ENCODE data around the gene HILPDA.

Gene HILPDA

GRCh38 chr7:128419257-128419656 is 36.4 kb upstream of the HILPDA start:
- Histone ChIP-seq H4K20me1 (ENCODE audit: insufficient read depth, low read length, poor library complexity, severe bottlenecking) (no peaks in the 10 kb centered on the region), H2AFZ (ENCODE audit: low read length) (no peak overlapping the region), H3F3A (ENCODE audit: low read depth) (no peaks in the 10 kb centered on the region), H3K4me1 (ENCODE audit: insufficient read depth, low read length, poor library complexity, severe bottlenecking) (no peaks in the 10 kb centered on the region), H3K79me2 (ENCODE audit: insufficient read depth, low read length) (no peaks in the 10 kb centered on the region), H3K9me3 (ENCODE audit: insufficient read depth, low read depth, low read length) (no peaks in the 10 kb centered on the region), H3K9ac (ENCODE audit: low read depth, low read length, poor library complexity, severe bottlenecking) (no peak overlapping the region), H3K4me2 (ENCODE audit: low read depth, low read length, poor library complexity, severe bottlenecking) (no peak overlapping the region), H3K27me3 (ENCODE audit: insufficient read depth, low read length, poor library complexity, severe bottlenecking) (no peaks in the 10 kb centered on the region), H3K9me2 (replicated peaks; ENCODE audit: low read depth, low read length) (no peaks in the 10 kb centered on the region), H3K36me3 (ENCODE audit: insufficient read depth, low read length) (no peaks in the 10 kb centered on the region), H3K4me3 (ENCODE audit: low read length, poor library complexity, severe bottlenecking) (no peak overlapping the region)
- TF ChIP-seq EZH2phosphoT487 (IDR thresholded peaks at IDR 0.05; ENCODE audit: borderline replicate concordance) = no peak
- TF ChIP-seq CTCF (conservative IDR thresholded peaks at IDR 0.05; ENCODE audit: low read length) = no peak

- Histone ChIP-seq H3K4me1 (ENCODE audit: insufficient read depth, low read length, poor library complexity, severe bottlenecking) (no peaks in the 10 kb centered on the region), H3K9ac (ENCODE audit: low read depth, low read length, poor library complexity, severe bottlenecking) (no peak overlapping the region), H3F3A (ENCODE audit: low read depth) (no peaks in the 10 kb centered on the region), H3K36me3 (ENCODE audit: insufficient read depth, low read length) (no peaks in the 10 kb centered on the region), H3K4me2 (ENCODE audit: low read depth, low read length, poor library complexity, severe bottlenecking) (no peak overlapping the region), H3K9me2 (replicated peaks; ENCODE audit: low read depth, low read length) (no peaks in the 10 kb centered on the region), H2AFZ (ENCODE audit: low read length) (no peak overlapping the region), H3K27me3 (ENCODE audit: insufficient read depth, low read length, poor library complexity, severe bottlenecking) (no peaks in the 10 kb centered on the region), H3K9me3 (ENCODE audit: insufficient read depth, low read depth, low read length) (no peaks in the 10 kb centered on the region), H3K79me2 (ENCODE audit: insufficient read depth, low read length) (no peaks in the 10 kb centered on the region), H4K20me1 (ENCODE audit: insufficient read depth, low read length, poor library complexity, severe bottlenecking) (no peaks in the 10 kb centered on the region), H3K4me3 (ENCODE audit: low read length, poor library complexity, severe bottlenecking) (no peak overlapping the region)
- TF ChIP-seq EZH2phosphoT487 (IDR thresholded peaks at IDR 0.05; ENCODE audit: borderline replicate concordance) (no peak), CTCF (conservative IDR thresholded peaks at IDR 0.05; ENCODE audit: low read length) (no peak)
Measured at GRCh38 chr7:128420773-128421172, 34.9 kb upstream of the HILPDA start.

- Histone ChIP-seq H3K9me3 (ENCODE audit: insufficient read depth, low read depth, low read length) (no peaks in the 10 kb centered on the region), H3K4me2 (ENCODE audit: low read depth, low read length, poor library complexity, severe bottlenecking) (no peak overlapping the region), H3K4me3 (ENCODE audit: low read length, poor library complexity, severe bottlenecking) (no peak overlapping the region), H2AFZ (ENCODE audit: low read length) (no peak overlapping the region), H3K9ac (ENCODE audit: low read depth, low read length, poor library complexity, severe bottlenecking) (no peak overlapping the region), H4K20me1 (ENCODE audit: insufficient read depth, low read length, poor library complexity, severe bottlenecking) (no peaks in the 10 kb centered on the region), H3K79me2 (ENCODE audit: insufficient read depth, low read length) (no peaks in the 10 kb centered on the region), H3K27me3 (ENCODE audit: insufficient read depth, low read length, poor library complexity, severe bottlenecking) (no peaks in the 10 kb centered on the region), H3K4me1 (ENCODE audit: insufficient read depth, low read length, poor library complexity, severe bottlenecking) (no peaks in the 10 kb centered on the region), H3F3A (ENCODE audit: low read depth) (no peaks in the 10 kb centered on the region), H3K9me2 (replicated peaks; ENCODE audit: low read depth, low read length) (no peaks in the 10 kb centered on the region), H3K36me3 (ENCODE audit: insufficient read depth, low read length) (no peaks in the 10 kb centered on the region)
- TF ChIP-seq CTCF (conservative IDR thresholded peaks at IDR 0.05; ENCODE audit: low read length) (no peak), EZH2phosphoT487 (IDR thresholded peaks at IDR 0.05; ENCODE audit: borderline replicate concordance) (no peak)
Measured at GRCh38 chr7:128421384-128421783, 34.3 kb upstream of the HILPDA start.

Measured in Loucy (cell line).